ENCODE measurements around the gene RNF213. TPM values are rescaled to one million over a fixed set of nuclear protein-coding genes. Genes with fewer than 3 reads are reported as not detected.

The RNF213 gene
- total and polyA plus RNA-seq, 4 donors = 45.1 to 78.3 (median 59.3) TPM

GRCh38 chr17:80427366-80428282 is 167.0 kb downstream of the RNF213 start:
- no peak for DNase-seq (ENCODE audit: low read depth in 4 of 6, low spot score in 6 of 6)
- H3K4me3 ChIP-seq (ENCODE audit: low read depth, low read length) = no peak overlapping the region
- no peaks in the 10 kb centered on the region for H3K27me3 ChIP-seq (ENCODE audit: control insufficient read depth, insufficient read depth, low read length)
- peaks cover 8% of the 10 kb centered on the region for H3K4me1 ChIP-seq (ENCODE audit: control insufficient read depth, insufficient read depth, low read length)
- no peak overlapping the region for H3K27ac ChIP-seq (ENCODE audit: low read depth, low read length)
- peaks cover 74% of the 10 kb centered on the region for H3K36me3 ChIP-seq (ENCODE audit: control insufficient read depth, insufficient read depth, low read length)
- H3K9me3 ChIP-seq (ENCODE audit: control insufficient read depth, insufficient read depth, low read length) = no peaks in the 10 kb centered on the region
- WGBS (ENCODE audit: insufficient coverage) = 84% methylated on average over 27 of the region's 27 CpGs

DNA sequence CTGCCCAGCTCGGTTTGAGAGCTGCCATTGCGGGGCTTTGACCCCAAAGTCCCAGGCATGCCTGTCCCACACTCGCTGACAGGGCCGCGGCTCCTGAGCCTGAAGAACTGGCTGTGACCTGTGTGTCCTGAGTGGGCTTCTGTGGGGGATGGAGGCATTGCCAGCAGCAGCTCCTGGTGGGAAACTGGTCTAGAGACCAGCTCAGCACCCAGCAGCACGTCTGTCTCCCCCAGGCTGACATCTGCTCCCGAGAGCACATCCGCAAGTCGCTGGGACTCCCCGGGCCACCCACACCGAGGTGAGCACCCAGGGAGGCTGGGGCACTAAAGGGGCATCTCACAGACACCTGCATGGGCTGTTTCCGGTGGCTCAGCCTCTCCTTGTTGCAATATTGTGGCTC is 167.7 kb downstream of the RNF213 start:
- peaks cover 8% of the 10 kb centered on the region for H3K4me1 ChIP-seq (ENCODE audit: control insufficient read depth, insufficient read depth, low read length)
- WGBS (ENCODE audit: insufficient coverage) = 89% methylated on average over 12 of the region's 12 CpGs

DNA sequence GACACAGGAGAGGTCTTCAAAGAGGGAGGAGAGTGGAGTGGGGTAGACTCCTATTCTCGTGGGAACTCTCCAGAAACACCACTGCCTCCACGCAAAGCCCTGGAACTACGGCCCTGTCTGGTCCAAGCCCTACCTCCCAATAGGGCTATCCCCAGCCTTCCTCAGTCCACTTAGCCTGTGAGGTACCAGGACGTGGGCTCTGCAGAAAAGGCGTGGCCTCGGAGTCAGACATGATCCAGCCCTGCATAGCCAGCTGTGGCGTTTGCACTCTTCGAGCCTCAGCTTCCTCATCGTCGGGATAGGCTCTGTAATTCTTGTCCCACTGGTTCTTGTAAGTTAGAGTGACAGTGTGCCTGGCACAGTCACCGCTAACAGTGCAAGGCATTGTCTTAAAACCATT is 168.1 kb downstream of the RNF213 start:
- DNase-seq (ENCODE audit: low read depth in 4 of 6, low spot score in 6 of 6) = no peak
- H3K27ac ChIP-seq (ENCODE audit: low read depth, low read length) = no peak overlapping the region
- WGBS (ENCODE audit: insufficient coverage) = 83% methylated on average over 10 of the region's 11 CpGs

More for the DNA sequence above, 167.7 kb downstream of the RNF213 start:
- Histone ChIP-seq H3K27ac (ENCODE audit: low read depth, low read length) (no peak overlapping the region), H3K9me3 (ENCODE audit: control insufficient read depth, insufficient read depth, low read length) (no peaks in the 10 kb centered on the region), H3K4me3 (ENCODE audit: low read depth, low read length) (no peak overlapping the region), H3K27me3 (ENCODE audit: control insufficient read depth, insufficient read depth, low read length) (no peaks in the 10 kb centered on the region), H3K36me3 (ENCODE audit: control insufficient read depth, insufficient read depth, low read length) (peaks cover 70% of the 10 kb centered on the region)
- no peak for DNase-seq (ENCODE audit: low read depth in 4 of 6, low spot score in 6 of 6)

DNA sequence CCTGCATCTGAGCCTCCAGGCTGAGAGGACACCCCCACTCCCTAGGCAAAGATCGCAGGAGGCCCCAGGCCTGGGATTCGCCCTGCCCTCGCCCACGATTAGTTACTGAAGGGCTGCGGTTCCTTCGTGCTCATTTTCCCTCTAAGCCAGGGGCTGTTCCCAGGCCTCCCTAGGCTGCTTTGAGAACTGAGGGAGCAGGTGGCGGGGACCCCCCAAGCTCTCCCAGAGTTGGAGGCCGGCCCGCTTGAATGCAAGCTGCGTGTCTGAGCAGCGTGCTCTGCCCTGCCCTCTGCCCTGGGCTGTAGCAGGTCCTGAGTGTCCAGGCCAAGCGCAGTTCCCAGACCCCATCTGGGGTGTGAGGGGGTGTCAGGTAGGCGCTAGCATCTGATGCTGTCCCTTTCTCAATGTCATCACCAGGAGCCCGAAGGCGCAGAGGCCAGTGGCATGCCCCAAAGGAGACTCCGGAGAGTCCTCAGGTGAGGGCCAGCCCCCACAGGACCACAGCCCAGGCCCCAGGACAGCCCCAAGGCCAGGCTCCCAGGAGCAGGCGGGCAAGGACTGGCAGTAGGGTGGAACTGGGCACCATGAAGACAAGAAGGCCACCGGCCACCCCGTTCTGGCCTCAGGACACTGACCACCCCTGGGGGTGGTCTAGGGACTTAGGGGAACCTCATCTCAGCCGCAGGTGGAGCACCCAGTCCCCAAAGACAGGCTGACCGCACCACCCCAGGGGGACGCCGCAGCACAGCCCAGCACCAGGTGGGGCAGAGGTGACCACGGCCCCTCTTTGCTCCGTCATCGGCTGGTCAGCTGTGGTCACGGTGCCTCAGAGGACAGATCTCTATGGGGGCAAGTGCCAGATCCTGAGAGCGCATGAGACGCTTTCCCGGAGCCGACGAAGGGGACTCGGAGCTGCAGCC is 169.0 kb downstream of the RNF213 start:
- DNase-seq (ENCODE audit: low read depth in 4 of 6, low spot score in 6 of 6) = no peak
- no peaks in the 10 kb centered on the region for H3K27me3 ChIP-seq (ENCODE audit: control insufficient read depth, insufficient read depth, low read length)
- H3K36me3 ChIP-seq (ENCODE audit: control insufficient read depth, insufficient read depth, low read length) = peaks cover 60% of the 10 kb centered on the region
- H3K27ac ChIP-seq (ENCODE audit: low read depth, low read length) = no peak overlapping the region
- H3K4me3 ChIP-seq (ENCODE audit: low read depth, low read length) = no peak overlapping the region
- WGBS (ENCODE audit: insufficient coverage) = 91% methylated on average over 33 of the region's 33 CpGs
- H3K9me3 ChIP-seq (ENCODE audit: control insufficient read depth, insufficient read depth, low read length) = no peaks in the 10 kb centered on the region
- peaks cover 8% of the 10 kb centered on the region for H3K4me1 ChIP-seq (ENCODE audit: control insufficient read depth, insufficient read depth, low read length)

More for the DNA sequence above, 168.1 kb downstream of the RNF213 start:
- Histone ChIP-seq H3K9me3 (ENCODE audit: control insufficient read depth, insufficient read depth, low read length) (no peaks in the 10 kb centered on the region), H3K36me3 (ENCODE audit: control insufficient read depth, insufficient read depth, low read length) (peaks cover 66% of the 10 kb centered on the region), H3K4me1 (ENCODE audit: control insufficient read depth, insufficient read depth, low read length) (peaks cover 8% of the 10 kb centered on the region), H3K4me3 (ENCODE audit: low read depth, low read length) (no peak overlapping the region), H3K27me3 (ENCODE audit: control insufficient read depth, insufficient read depth, low read length) (no peaks in the 10 kb centered on the region)

GRCh38 chr17:80430446-80431245 is 170.0 kb downstream of the RNF213 start:
- DNase-seq (ENCODE audit: low read depth in 4 of 6, low spot score in 6 of 6) = no peak
- WGBS (ENCODE audit: insufficient coverage) = 88% methylated on average over 15 of the region's 15 CpGs
- no peak overlapping the region for H3K4me3 ChIP-seq (ENCODE audit: low read depth, low read length)
- H3K27me3 ChIP-seq (ENCODE audit: control insufficient read depth, insufficient read depth, low read length) = no peaks in the 10 kb centered on the region
- H3K4me1 ChIP-seq (ENCODE audit: control insufficient read depth, insufficient read depth, low read length) = peaks cover 8% of the 10 kb centered on the region
- H3K27ac ChIP-seq (ENCODE audit: low read depth, low read length) = no peak overlapping the region
- H3K36me3 ChIP-seq (ENCODE audit: control insufficient read depth, insufficient read depth, low read length) = peaks cover 54% of the 10 kb centered on the region
- H3K9me3 ChIP-seq (ENCODE audit: control insufficient read depth, insufficient read depth, low read length) = no peaks in the 10 kb centered on the region

DNA sequence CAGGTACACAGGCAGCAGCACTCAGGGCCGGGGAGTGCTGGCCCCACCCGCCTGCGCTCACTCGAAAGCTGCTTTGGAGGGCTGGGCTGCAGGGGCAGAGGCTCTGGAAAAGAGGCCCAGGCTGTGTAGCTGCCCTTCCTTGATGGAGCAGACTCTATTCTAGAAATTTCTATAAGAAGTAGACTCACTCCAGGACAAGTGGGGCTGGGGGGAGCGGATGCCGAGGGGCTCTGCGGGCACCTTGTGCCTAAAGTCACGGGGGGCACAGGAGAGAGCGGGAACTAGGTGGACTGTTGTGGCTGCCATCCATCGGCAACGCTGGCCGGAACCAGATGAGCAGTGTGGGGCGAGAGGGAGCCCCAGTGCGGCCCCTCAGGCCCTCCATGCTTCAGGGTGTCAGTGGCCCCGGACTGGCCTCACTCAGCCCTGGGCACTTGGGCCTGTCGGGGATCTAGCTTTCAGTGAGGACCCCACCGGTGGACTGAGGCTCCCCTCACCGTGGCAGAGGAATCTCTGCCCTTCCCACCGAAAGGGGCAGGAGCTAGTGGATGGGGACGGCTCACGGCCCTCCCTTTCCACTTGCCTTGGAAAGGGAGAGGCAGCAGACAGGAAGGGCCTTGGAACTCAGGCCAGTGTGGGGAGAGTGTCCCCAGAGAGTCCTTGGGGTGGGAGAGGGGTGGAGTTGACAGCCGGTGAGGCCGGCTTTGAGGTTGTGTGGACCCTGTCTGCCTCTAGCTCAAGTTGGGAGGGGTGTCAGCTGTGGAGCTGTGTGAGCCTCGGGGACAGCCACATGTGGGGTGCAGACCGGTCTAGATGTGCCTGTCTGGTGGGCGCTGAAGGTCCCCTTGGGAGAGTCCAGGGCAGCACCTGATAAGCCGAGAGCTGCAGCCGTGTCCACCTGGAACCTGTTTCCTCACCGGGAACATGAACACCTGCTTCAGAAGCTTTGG is 170.9 kb downstream of the RNF213 start:
- DNase-seq (ENCODE audit: low read depth in 4 of 6, low spot score in 6 of 6) = no peak
- Histone ChIP-seq H3K36me3 (ENCODE audit: control insufficient read depth, insufficient read depth, low read length) (peaks cover 51% of the 10 kb centered on the region), H3K27me3 (ENCODE audit: control insufficient read depth, insufficient read depth, low read length) (no peaks in the 10 kb centered on the region), H3K4me3 (ENCODE audit: low read depth, low read length) (no peak overlapping the region), H3K4me1 (ENCODE audit: control insufficient read depth, insufficient read depth, low read length) (peaks cover 8% of the 10 kb centered on the region), H3K9me3 (ENCODE audit: control insufficient read depth, insufficient read depth, low read length) (no peaks in the 10 kb centered on the region), H3K27ac (ENCODE audit: low read depth, low read length) (no peak overlapping the region)
- WGBS (ENCODE audit: insufficient coverage) = 89% methylated on average over 29 of the region's 29 CpGs

DNA sequence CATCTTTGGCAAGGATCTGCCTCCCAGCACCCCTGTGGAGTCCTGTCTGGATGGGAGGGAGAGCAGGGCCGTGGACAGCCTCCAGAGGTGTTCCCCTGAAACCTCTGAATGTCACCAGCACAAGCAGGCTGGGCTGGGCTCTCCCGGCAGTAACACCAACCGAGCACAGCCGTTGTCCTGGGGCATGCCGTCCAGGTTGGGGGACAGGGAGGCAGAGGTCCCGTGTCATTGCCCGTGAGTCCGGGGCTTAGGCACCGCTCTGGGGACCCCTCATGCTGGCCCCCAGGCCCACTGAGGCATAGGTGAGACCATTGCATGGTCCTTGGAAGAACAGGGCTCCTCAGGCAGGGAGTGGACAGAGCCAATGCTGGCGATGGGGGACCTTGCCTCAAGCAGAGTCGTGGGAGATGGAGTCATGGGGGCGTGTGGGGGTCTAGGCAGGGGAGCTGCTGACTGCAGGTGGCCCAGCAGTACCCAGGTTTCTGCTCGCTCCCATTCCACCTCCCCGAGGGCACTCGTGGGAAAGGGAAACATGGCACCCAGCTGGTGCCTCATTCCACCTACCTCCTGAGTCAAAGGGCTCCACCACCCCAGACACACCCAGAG is 171.8 kb downstream of the RNF213 start:
- no peaks in the 10 kb centered on the region for H3K9me3 ChIP-seq (ENCODE audit: control insufficient read depth, insufficient read depth, low read length)
- WGBS (ENCODE audit: insufficient coverage) = 73% methylated on average over 12 of the region's 15 CpGs
- no peak overlapping the region for H3K27ac ChIP-seq (ENCODE audit: low read depth, low read length)
- no peak for DNase-seq (ENCODE audit: low read depth in 4 of 6, low spot score in 6 of 6)
- peaks cover 53% of the 10 kb centered on the region for H3K36me3 ChIP-seq (ENCODE audit: control insufficient read depth, insufficient read depth, low read length)
- H3K4me1 ChIP-seq (ENCODE audit: control insufficient read depth, insufficient read depth, low read length) = no peaks in the 10 kb centered on the region
- no peak overlapping the region for H3K4me3 ChIP-seq (ENCODE audit: low read depth, low read length)
- no peaks in the 10 kb centered on the region for H3K27me3 ChIP-seq (ENCODE audit: control insufficient read depth, insufficient read depth, low read length)

- Histone ChIP-seq H3K27me3 (ENCODE audit: control insufficient read depth, insufficient read depth, low read length) (no peaks in the 10 kb centered on the region), H3K36me3 (ENCODE audit: control insufficient read depth, insufficient read depth, low read length) (peaks cover 53% of the 10 kb centered on the region), H3K27ac (ENCODE audit: low read depth, low read length) (no peak overlapping the region), H3K9me3 (ENCODE audit: control insufficient read depth, insufficient read depth, low read length) (no peaks in the 10 kb centered on the region), H3K4me3 (ENCODE audit: low read depth, low read length) (no peak overlapping the region), H3K4me1 (ENCODE audit: control insufficient read depth, insufficient read depth, low read length) (no peaks in the 10 kb centered on the region)
- DNase-seq (ENCODE audit: low read depth in 4 of 6, low spot score in 6 of 6) = no peak
- 85% methylated on average over 6 of the region's 6 CpGs for WGBS (ENCODE audit: insufficient coverage)
Measured at GRCh38 chr17:80432961-80433550, 172.4 kb downstream of the RNF213 start.

All from spinal cord (tissue), 10 donors.